T-helper 2 cell treated with Interferon-gamma antibody and Interleukin-4, amounts not matched to agents 100 ng/mL and 5 ng/mL, for 36 hours (primary cell): ENCODE results near the gene ARIH2. TPM values are rescaled to one million over a fixed set of nuclear protein-coding genes. Genes with fewer than 3 reads are reported as not detected.

Experiments used
- intact Hi-C: fragments of 100-400 bp; cut with micrococcal nuclease; formaldehyde crosslinking; loops from one replicate; pipeline ENCODE4 v1.15.1; 2023
- total RNA-seq: library from RNA; stranded (reverse); gene quantifications from 2 replicates; pipeline ENCODE4 v1.2.3, GENCODE V29; 2022

ARIH2 gene
- total RNA-seq, 1 donor from 2014 or later: 119 TPM

DNA sequence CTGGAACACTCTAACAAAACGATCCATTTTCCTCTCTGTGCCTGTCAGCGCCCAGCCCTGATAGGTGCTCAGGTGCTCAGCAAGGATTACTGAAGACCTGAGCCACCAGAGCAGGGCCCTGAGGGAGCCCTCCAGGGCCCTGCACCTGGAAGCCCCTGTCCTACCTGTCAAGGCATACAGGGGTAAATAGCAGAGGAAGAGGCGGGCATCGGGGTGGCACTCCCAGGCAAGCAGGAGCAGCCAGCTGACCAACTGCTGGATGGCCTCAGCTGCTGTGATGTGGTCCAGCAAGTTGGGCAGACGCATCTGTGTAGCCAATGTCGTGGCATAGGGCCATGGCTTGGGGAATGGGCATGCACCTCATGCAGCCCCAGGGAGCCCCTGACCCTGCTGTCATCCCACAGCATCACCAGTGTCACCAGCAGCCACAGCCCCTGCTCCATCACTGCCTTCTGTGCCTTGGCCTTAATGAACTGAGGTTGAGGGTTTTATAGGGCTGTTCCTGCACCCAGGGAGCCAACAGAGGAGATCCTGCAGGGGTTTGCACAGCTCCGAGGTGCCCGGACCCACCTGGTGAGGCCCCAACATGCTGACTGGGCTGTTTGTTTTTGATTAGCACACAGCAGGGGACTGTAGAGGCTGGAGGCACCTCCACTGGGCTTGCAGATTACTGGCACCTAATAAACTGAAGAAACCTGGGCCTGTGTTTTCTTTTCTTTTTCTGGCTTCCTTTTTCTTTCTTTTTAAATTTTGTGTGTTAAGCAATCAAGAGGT, 80.6 kb downstream of the ARIH2 start:
- intact Hi-C loops: no loop called here

- intact Hi-C loops: no loop called here
These were observed 82.5 kb downstream of the ARIH2 start for GRCh38 chr3:49001155-49001554.

DNA sequence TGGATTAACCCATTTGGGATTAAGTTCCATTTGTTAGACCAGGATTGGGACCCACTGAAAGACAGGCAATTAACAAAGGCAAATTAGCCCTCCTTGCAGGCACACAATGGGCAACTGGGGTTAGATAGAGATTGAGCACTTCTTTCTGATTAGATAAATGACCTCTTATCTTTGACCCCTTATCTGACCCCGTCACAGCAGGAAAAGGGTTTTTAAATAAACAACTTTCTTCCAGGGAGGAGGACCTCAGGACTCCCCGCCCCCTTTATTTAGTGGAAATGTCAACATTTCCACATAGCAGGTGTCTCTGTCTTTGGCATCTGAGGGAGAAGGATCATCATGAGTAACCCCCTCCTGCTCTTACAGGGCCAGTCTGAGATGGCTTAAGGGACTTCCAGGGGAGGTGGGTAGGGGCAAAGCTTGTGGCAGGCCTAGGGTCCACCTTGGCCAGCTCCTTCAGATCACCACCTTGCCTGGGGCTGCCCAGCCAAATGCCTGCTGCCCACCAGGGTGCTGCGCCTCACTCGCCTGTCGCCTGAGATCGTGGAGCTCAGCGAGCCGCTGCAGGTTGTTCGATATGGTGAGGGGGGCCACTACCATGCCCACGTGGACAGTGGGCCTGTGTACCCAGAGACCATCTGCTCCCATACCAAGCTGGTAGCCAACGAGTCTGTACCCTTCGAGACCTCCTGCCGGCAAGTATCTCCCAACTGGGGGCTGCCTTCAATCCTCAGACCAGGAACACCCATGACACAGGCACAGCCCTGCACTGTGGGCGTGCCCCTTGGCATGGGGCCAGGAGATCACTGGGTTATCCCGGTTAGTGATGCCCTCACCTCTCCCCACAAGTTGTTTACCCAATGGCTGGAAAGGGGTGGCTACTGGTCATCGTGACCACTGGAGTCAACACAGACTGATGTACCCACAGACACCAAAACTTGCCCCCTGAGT, 86.0 kb downstream of the ARIH2 start:
- intact Hi-C loops: loop anchor here (5.0 kb wide), 2 partner anchors 87 to 397 kb away; partner anchors contain the start of genes ARIH2 and UQCRC1

DNA sequence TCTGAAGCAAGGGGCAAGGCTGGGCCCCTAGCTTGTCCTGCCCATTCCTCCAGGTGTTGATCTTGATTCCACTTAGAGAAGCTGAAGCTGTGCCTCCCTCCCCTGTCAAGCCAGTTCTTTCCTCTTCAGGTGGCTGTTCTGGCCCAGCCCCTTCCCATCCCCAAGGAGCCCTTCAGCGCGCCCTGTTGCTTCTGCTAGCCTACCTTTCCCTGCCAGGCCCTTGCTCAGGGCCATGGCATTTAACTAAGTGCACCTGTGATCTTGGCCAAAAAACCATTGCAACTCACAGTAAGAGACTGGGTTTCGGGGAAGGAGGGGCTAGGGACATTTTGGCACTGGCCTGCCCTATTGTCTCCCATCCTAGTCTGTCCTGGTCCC, 86.7 kb downstream of the ARIH2 start:
- intact Hi-C loops: loop anchor here (5.0 kb wide), 2 partner anchors 88 to 398 kb away; partner anchors contain the start of genes ARIH2 and UQCRC1

DNA sequence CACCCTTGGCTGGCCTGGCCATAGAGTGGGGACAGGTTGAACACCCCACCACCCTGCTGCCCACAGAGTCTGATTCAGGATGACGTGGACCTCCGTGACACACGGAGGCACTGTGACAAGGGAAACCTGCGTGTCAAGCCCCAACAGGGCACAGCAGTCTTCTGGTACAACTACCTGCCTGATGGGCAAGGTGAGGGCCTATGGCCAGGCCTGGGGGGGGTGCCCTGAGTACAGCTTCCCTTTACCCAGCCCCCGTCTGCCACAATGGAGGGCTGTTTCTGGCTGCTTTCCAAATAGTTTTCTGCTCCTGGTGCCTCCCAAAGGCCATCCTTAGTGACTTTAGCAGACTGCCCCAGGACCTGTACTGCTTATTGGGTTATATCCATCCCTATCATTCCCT, 87.4 kb downstream of the ARIH2 start:
- intact Hi-C loops: loop anchor here (2.0 to 5.0 kb wide), 3 partner anchors 89 to 399 kb away; partner anchors contain the start of genes ARIH2, IP6K2 and UQCRC1

- intact Hi-C loops: loop anchor here (1.0 to 5.0 kb wide), 6 partner anchors 15 to 399 kb away; partner anchors contain the start of genes ARIH2, IP6K2, QRICH1 and UQCRC1
These were observed 87.9 kb downstream of the ARIH2 start for GRCh38 chr3:49006408-49007067.

DNA sequence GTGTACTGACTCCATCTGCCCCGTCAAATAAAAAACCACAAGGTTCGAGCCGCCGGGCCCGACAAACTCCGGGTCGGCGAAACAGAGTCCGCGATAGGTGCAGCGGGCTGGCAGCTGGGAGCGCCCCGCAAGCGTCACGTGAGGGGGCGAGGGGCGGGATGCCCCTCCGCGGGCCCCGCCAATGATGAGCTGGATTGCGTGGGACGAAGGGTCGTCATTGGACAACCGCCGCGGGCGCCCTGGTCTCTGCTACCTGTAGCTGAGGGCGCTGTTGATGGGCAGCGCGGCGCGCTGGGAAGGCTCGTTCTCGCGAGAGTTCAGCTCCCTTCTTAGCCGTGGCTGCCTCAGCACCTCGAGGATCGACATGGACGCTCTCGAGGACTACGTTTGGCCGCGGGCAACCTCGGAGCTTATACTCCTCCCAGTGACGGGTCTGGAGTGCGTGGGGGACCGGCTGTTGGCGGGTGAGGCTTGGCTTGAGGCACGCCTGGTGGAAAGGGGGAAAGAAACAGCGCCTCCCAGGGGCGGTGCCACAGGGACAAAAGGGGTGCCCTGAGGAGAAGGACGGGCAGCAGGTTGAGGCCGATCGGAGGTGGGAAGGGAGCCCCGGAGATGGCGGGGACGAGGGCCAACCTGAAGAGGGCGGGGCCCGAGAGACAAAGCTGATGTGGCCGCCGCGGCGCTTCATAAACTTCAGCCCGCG, 88.6 kb downstream of the ARIH2 start, which contains the start of gene WDR6:
TSS of gene WDR6 (plus strand) at position 324 of the 703 bp plus-strand sequence. CDS start at position 365, 41 bp downstream.
- intact Hi-C loops: loop anchor here (1.0 to 5.0 kb wide), 6 partner anchors 14 to 400 kb away; partner anchors contain the start of genes ARIH2, IP6K2, QRICH1 and UQCRC1

- intact Hi-C loops: loop anchor here (1.0 to 5.0 kb wide), 6 partner anchors 13 to 401 kb away; partner anchors contain the start of genes ARIH2, IP6K2, QRICH1 and UQCRC1
These were observed 89.3 kb downstream of the ARIH2 start for GRCh38 chr3:49007771-49008528.

GRCh38 chr3:49008627-49009026, 90.0 kb downstream of the ARIH2 start:
- intact Hi-C loops: loop anchor here (5.0 kb wide), 2 partner anchors 91 to 401 kb away; partner anchors contain the start of genes ARIH2 and UQCRC1

DNA sequence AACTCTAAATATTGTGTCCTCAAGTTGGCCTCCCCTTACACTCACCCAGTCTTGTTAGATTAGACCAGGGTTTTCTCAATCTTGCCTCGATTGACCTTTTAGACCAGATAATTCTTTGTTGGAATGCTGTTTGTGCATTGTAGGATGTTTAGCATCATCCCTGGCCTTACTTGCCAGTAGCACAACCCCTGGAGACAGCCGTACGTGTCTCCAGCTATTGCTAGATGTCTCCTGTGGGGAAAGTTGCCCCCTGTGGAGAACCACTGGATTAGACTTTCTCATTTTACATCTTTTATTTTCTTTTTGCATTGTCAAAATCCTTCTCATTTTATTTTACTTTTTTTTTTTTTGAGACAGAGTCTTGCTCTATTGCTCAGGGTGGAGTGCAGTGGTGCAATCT, 90.8 kb downstream of the ARIH2 start:
- intact Hi-C loops: loop anchor here (5.0 kb wide), 2 partner anchors 92 to 402 kb away; partner anchors contain the start of genes ARIH2 and UQCRC1

GRCh38 chr3:49012441-49013017, 93.9 kb downstream of the ARIH2 start:
- intact Hi-C loops: no loop called here

- intact Hi-C loops: no loop called here
These were observed 94.6 kb downstream of the ARIH2 start for GRCh38 chr3:49013113-49013737.

DNA sequence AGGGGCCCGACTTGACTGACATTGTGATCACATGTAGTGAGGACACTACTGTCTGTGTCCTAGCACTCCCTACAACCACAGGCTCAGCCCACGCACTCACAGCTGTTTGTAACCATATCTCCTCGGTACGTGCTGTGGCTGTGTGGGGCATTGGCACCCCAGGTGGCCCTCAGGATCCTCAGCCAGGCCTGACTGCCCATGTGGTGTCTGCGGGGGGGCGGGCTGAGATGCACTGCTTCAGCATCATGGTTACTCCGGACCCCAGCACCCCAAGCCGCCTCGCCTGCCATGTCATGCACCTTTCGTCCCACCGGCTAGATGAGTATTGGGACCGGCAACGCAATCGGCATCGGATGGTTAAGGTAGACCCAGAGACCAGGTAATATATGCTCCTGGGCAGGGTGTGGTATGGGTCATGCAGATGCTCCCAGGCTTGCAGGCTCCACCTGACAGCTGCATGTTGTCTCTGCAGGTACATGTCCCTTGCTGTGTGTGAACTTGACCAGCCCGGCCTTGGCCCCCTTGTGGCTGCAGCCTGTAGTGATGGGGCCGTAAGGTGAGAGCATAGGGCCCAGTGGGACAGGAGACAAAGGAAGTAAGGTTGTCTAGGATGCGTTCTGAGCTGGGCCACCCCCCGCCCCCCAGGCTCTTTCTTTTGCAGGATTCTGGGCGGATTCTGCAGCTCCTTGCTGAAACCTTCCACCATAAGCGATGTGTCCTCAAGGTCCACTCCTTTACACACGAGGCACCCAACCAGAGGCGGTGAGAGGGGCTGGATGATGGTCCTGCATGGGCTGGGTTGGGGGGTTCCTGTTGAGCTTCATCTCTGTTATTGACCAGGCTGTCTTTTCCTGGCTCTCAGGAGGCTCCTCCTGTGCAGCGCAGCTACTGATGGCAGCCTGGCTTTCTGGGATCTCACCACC, 95.4 kb downstream of the ARIH2 start:
- intact Hi-C loops: no loop called here

- intact Hi-C loops: no loop called here
These were observed 96.4 kb downstream of the ARIH2 start for GRCh38 chr3:49015072-49015471.

GRCh38 chr3:49015765-49016164, 97.1 kb downstream of the ARIH2 start:
- intact Hi-C loops: no loop called here

GRCh38 chr3:49016414-49017228, 98.0 kb downstream of the ARIH2 start:
- intact Hi-C loops: no loop called here
